ENCODE measurements around the gene RASGEF1C.

Gene RASGEF1C

GRCh38 chr5:180082633-180083420 lies 126.2 kb downstream of the RASGEF1C start:
- no peak for DNase-seq (ENCODE audit: low read depth in 3 of 3)

GRCh38 chr5:180081481-180081880 lies 127.5 kb downstream of the RASGEF1C start:
- no peak for DNase-seq (ENCODE audit: low read depth in 3 of 3)

GRCh38 chr5:180080486-180081280 lies 128.3 kb downstream of the RASGEF1C start:
- DNase-seq (ENCODE audit: low read depth in 3 of 3), result peak in 2 of 3 experiments; percentile 22 to 54

- DNase-seq (ENCODE audit: low read depth in 3 of 3), result no peak
These were observed 129.1 kb downstream of the RASGEF1C start for GRCh38 chr5:180079702-180080466.

GRCh38 chr5:180078348-180078747 lies 130.7 kb downstream of the RASGEF1C start:
- DNase-seq (ENCODE audit: low read depth in 3 of 3), result no peak

GRCh38 chr5:180077594-180078284 lies 131.3 kb downstream of the RASGEF1C start:
- no peak for DNase-seq (ENCODE audit: low read depth in 3 of 3)

GRCh38 chr5:180075703-180076102 lies 133.3 kb downstream of the RASGEF1C start:
- DNase-seq (ENCODE audit: low read depth in 3 of 3), result no peak

GRCh38 chr5:180074462-180074861 lies 134.5 kb downstream of the RASGEF1C start:
- DNase-seq (ENCODE audit: low read depth in 3 of 3), result no peak

GRCh38 chr5:180072556-180072955 lies 136.5 kb downstream of the RASGEF1C start:
- DNase-seq (ENCODE audit: low read depth in 3 of 3), result no peak

- DNase-seq (ENCODE audit: low read depth in 3 of 3), result no peak
These were observed 136.8 kb downstream of the RASGEF1C start for GRCh38 chr5:180072256-180072548.

GRCh38 chr5:180071531-180072255 lies 137.3 kb downstream of the RASGEF1C start, which contains the start of gene RNF130:
RNF130 (minus strand) TSS chr5:180071759; CDS start chr5:180071702, 57 bp downstream.
- peak; percentile 73 to 88 (median 77) for DNase-seq (ENCODE audit: low read depth in 3 of 3)

GRCh38 chr5:180070756-180071530 lies 138.1 kb downstream of the RASGEF1C start:
- peak in 1 of 3 experiments; percentile 4 for DNase-seq (ENCODE audit: low read depth in 3 of 3)

- DNase-seq (ENCODE audit: low read depth in 3 of 3), result no peak
These were observed 139.3 kb downstream of the RASGEF1C start for GRCh38 chr5:180069589-180070247.

- DNase-seq (ENCODE audit: low read depth in 3 of 3), result no peak
These were observed 140.4 kb downstream of the RASGEF1C start for GRCh38 chr5:180068519-180069090.

GRCh38 chr5:180067986-180068385 lies 141.0 kb downstream of the RASGEF1C start:
- no peak for DNase-seq (ENCODE audit: low read depth in 3 of 3)

GRCh38 chr5:180060192-180060591 lies 148.8 kb downstream of the RASGEF1C start:
- DNase-seq (ENCODE audit: low read depth in 3 of 3), result no peak

GRCh38 chr5:180059326-180059725 lies 149.7 kb downstream of the RASGEF1C start:
- DNase-seq (ENCODE audit: low read depth in 3 of 3), result no peak

- DNase-seq (ENCODE audit: low read depth in 3 of 3), result no peak
These were observed 152.9 kb downstream of the RASGEF1C start for GRCh38 chr5:180056153-180056552.

GRCh38 chr5:180054226-180054625 lies 154.8 kb downstream of the RASGEF1C start:
- DNase-seq (ENCODE audit: low read depth in 3 of 3), result no peak

Data from stimulated activated CD4-positive, alpha-beta T cell treated with anti-CD3 and anti-CD28 coated beads, TNF-alpha, amount 100 ng/mL, for 24 hours (primary cell).